Right ventricle myocardium superior (tissue), 1 donor: ENCODE measurements around the gene IFT88. TPM values are rescaled to one million over a fixed set of nuclear protein-coding genes. Genes with fewer than 3 reads are reported as not detected.

ENCODE experiments used
- ATAC-seq: fragments of 200-7000 bp; cut with Tn5 transposase; one replicate; pipeline ENCODE4 v1.9.1; 2020; ENCODE audit warnings: mild to moderate bottlenecking; ENCODE audit not compliant: poor library complexity
- DNase-seq: peaks from one replicate; pipeline ENCODE4 v3.0.0-alpha.2; 2020
- intact Hi-C: fragments of 100-400 bp; cut with DNase I; formaldehyde crosslinking; loops from one replicate; pipeline ENCODE4 v1.11.2; 2022
- total RNA-seq: library from RNA; stranded (reverse); fragmentation: NEBNext Ultra II Directional; extraction: Animal tissue kit (Norgen Biotek cat#: 25700); gene quantifications from one replicate; pipeline ENCODE4 v1.2.1, GENCODE V29; 2021
- donor health status: DM: no; HTN: yes; CAD: no; lungs with severe emphysema.

Gene IFT88
- total RNA-seq, 1 donor from 2014 or later, result 6.0 TPM

GRCh38 chr13:20721058-20721453 lies 154.1 kb downstream of the IFT88 start:
- no peak for ATAC-seq
- intact Hi-C loops, result no loop called here
- peak; percentile 24 for DNase-seq

GRCh38 chr13:20721454-20722357 lies 154.7 kb downstream of the IFT88 start:
- peak; percentile 70 for DNase-seq
- intact Hi-C loops, result no loop called here
- ATAC-seq, result peak; percentile 80

- intact Hi-C loops, result no loop called here
- no peak for ATAC-seq
Measured at GRCh38 chr13:20727856-20728255, 160.9 kb downstream of the IFT88 start.

GRCh38 chr13:20728579-20729311 lies 161.8 kb downstream of the IFT88 start:
- DNase-seq (no peak), ATAC-seq (no peak)
- intact Hi-C loops, result no loop called here

More at GRCh38 chr13:20727856-20728255, 160.9 kb downstream of the IFT88 start:
- DNase-seq, result no peak

- no peak for ATAC-seq
- DNase-seq, result no peak
- intact Hi-C loops, result no loop called here
Measured at GRCh38 chr13:20729633-20730585, 163.0 kb downstream of the IFT88 start.

- intact Hi-C loops, result no loop called here
- no peak for DNase-seq
Measured at GRCh38 chr13:20738616-20739015, 171.7 kb downstream of the IFT88 start.

GRCh38 chr13:20740021-20740420 lies 173.1 kb downstream of the IFT88 start:
- intact Hi-C loops, result no loop called here
- DNase-seq, result no peak
- no peak for ATAC-seq

More at GRCh38 chr13:20738616-20739015, 171.7 kb downstream of the IFT88 start:
- no peak for ATAC-seq

Other genes starting within 250 kb of the IFT88 start
- gene CRYL1, start 41.3 kb upstream of the IFT88 start, total RNA-seq, result 18.0 TPM
- gene IL17D, start 136.5 kb downstream of the IFT88 start, total RNA-seq, result 0.54 TPM
- 9.0 TPM for gene EEF1AKMT1, start 206.8 kb downstream of the IFT88 start, total RNA-seq